ENCODE measurements around the gene AK8. TPM values are rescaled to one million over a fixed set of nuclear protein-coding genes. Genes with fewer than 3 reads are reported as not detected.

Gene AK8
- total RNA-seq, 1 experiment from 2014 or later, result 2.5 TPM

DNA sequence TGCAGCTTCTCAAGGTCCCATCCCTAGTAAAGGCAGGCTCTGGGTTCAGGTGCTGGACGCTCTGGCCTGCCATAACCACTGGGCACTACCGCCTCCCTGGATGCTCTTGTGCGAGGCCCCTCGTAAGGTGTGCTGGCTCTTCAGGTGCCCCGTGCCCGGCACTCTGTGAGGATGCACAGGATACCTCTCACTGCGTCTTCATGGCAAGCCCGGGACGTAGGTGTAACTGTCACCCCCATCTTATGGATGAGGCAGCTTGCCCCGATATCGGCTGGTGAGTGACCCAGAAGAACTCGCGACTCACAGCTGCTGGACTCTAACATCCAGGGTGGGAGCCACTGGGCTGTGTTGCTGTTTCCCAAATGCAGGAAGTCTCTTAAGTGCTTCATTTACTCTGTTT is 128.8 kb downstream of the AK8 start:
- Histone ChIP-seq H2AFZ (ENCODE audit: low read depth, low read length, poor library complexity, severe bottlenecking) (no peak overlapping the region), H3K27me3 (ENCODE audit: insufficient read depth, low read length) (no peaks in the 10 kb centered on the region), H3K27ac (ENCODE audit: low read depth, low read length) (no peak overlapping the region), H3K36me3 (ENCODE audit: control insufficient read depth in 1 of 2, insufficient read depth in 2 of 2, low read length in 2 of 2) (no peaks in the 10 kb centered on the region), H3K4me3 (replicated peaks in 1 of 2; ENCODE audit: low read depth in 1 of 2, low read length in 2 of 2) (no peak overlapping the region), H3K4me1 (ENCODE audit: control insufficient read depth in 1 of 2, insufficient read depth in 2 of 2, low read length in 2 of 2) (no peaks in the 10 kb centered on the region), H3K9ac (ENCODE audit: low read length) (no peak overlapping the region), H3K9me3 (ENCODE audit: control insufficient read depth in 1 of 2, insufficient read depth in 1 of 2, low read depth in 1 of 2, low read length in 2 of 2) (no peaks in the 10 kb centered on the region), H3K79me2 (ENCODE audit: insufficient read depth, low read length) (no peaks in the 10 kb centered on the region), H3K9me2 (ENCODE audit: insufficient read depth) (no peaks in the 10 kb centered on the region), H4K20me1 (ENCODE audit: insufficient read depth) (no peaks in the 10 kb centered on the region), H3K4me2 (ENCODE audit: low read length) (no peak overlapping the region)
- ChIA-PET RAD21 (ENCODE audit: low non-redundant PET in 1 of 2, low total read pairs in 2 of 2, uncharacterized antibody in 2 of 2, unreplicated experiment in 2 of 2) (no interaction called here), CTCF (no interaction called here), POLR2A (no interaction called here)
- ATAC-seq (no peak), DNase-seq (ENCODE audit: low read depth, low spot score) (no peak)
- no peak for TF ChIP-seq YY1 (IDR thresholded peaks at IDR 0.05; ENCODE audit: extremely low read depth, insufficient replicate concordance, low read depth, low read length)
- no peak for TF ChIP-seq ELF1 (IDR thresholded peaks at IDR 0.05; ENCODE audit: borderline replicate concordance, low read depth)
- BruUV-seq (replicated peaks), result no TSS peak
- intact Hi-C loops (cut with micrococcal nuclease), result no loop called here

- POLR2A ChIA-PET, result no interaction called here
- H4K20me1 ChIP-seq (ENCODE audit: insufficient read depth), result no peaks in the 10 kb centered on the region
- H3K4me2 ChIP-seq (ENCODE audit: low read length), result no peak overlapping the region
- no peaks in the 10 kb centered on the region for H3K79me2 ChIP-seq (ENCODE audit: insufficient read depth, low read length)
- intact Hi-C loops (cut with micrococcal nuclease), result no loop called here
- no peak overlapping the region for H2AFZ ChIP-seq (ENCODE audit: low read depth, low read length, poor library complexity, severe bottlenecking)
- no peak overlapping the region for H3K9ac ChIP-seq (ENCODE audit: low read length)
- H3K36me3 ChIP-seq (ENCODE audit: control insufficient read depth in 1 of 2, insufficient read depth in 2 of 2, low read length in 2 of 2), result no peaks in the 10 kb centered on the region
- no TSS peak for BruUV-seq (replicated peaks)
- no peak for TF ChIP-seq POLR2AphosphoS5 (IDR thresholded peaks at IDR 0.05; ENCODE audit: low read depth, low read length)
- no peak for TF ChIP-seq SIN3A (IDR thresholded peaks at IDR 0.05; ENCODE audit: low read depth)
- TF ChIP-seq FOSL1 (IDR thresholded peaks at IDR 0.05; ENCODE audit: low read depth), result no peak
- no peak for TF ChIP-seq CTCF (IDR thresholded peaks at IDR 0.05 in 2 of 3, conservative IDR thresholded peaks at IDR 0.05 in 1 of 3; ENCODE audit: borderline replicate concordance in 1 of 3, insufficient read depth in 1 of 3, low read depth in 2 of 3, low read length in 2 of 3)
- TF ChIP-seq, protein P1, sequence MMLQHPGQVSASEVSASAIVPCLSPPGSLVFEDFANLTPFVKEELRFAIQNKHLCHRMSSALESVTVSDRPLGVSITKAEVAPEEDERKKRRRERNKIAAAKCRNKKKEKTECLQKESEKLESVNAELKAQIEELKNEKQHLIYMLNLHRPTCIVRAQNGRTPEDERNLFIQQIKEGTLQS (IDR thresholded peaks at IDR 0.05), result no peak
- H3K27ac ChIP-seq (ENCODE audit: low read depth, low read length), result no peak overlapping the region
- CTCF ChIA-PET, result no interaction called here
- no peaks in the 10 kb centered on the region for H3K4me1 ChIP-seq (ENCODE audit: control insufficient read depth in 1 of 2, insufficient read depth in 2 of 2, low read length in 2 of 2)
- H3K4me3 ChIP-seq (replicated peaks in 1 of 2; ENCODE audit: low read depth in 1 of 2, low read length in 2 of 2), result no peak overlapping the region
- no peaks in the 10 kb centered on the region for H3K9me3 ChIP-seq (ENCODE audit: control insufficient read depth in 1 of 2, insufficient read depth in 1 of 2, low read depth in 1 of 2, low read length in 2 of 2)
- RAD21 ChIA-PET (ENCODE audit: low non-redundant PET in 1 of 2, low total read pairs in 2 of 2, uncharacterized antibody in 2 of 2, unreplicated experiment in 2 of 2), result no interaction called here
- H3K9me2 ChIP-seq (ENCODE audit: insufficient read depth), result no peaks in the 10 kb centered on the region
- ATAC-seq (no peak), DNase-seq (ENCODE audit: low read depth, low spot score) (no peak)
- H3K27me3 ChIP-seq (ENCODE audit: insufficient read depth, low read length), result no peaks in the 10 kb centered on the region
These were observed 129.6 kb downstream of the AK8 start for GRCh38 chr9:132748450-132748849.
